ENCODE results near the gene ZBTB26. TPM values are rescaled to one million over a fixed set of nuclear protein-coding genes. Genes with fewer than 3 reads are reported as not detected.
A peak's percentile ranks its signal among the peaks of the same experiment; 100 is the strongest.

Gene ZBTB26
- total and polyA plus RNA-seq, 2 donors (not counting 1 experiment from before 2014, with no cell fraction given), result 4.7 to 16.4 TPM

- Mint-ChIP-seq H3K27ac (peak within 1 kb of the TSS; percentile 81), H3K4me1 (peaks cover 35% of the 10 kb centered on the region), H3K4me3 (peak within 1 kb of the TSS; percentile 89), H3K9me3 (ENCODE audit: insufficient read depth) (no peaks in the 10 kb centered on the region), H3K27me3 (no peaks in the 10 kb centered on the region)
- WGBS (ENCODE audit: insufficient coverage), result 2% methylated on average over 27 of the region's 54 CpGs
- POLR2A ChIA-PET, result interaction anchor here (0.6 to 1.8 kb wide), 12 partner anchors 10 to 1829 kb away, joined by 3 to 34 read pairs (median 4); partner anchors contain the start of genes PDCL, RC3H2, ZBTB26 and ZBTB6
- CTCF ChIA-PET, result interaction anchor here (0.7 to 2.2 kb wide), 6 partner anchors 9 to 399 kb away, joined by 3 to 10 read pairs (median 6); partner anchors contain the start of genes RC3H2, ZBTB26 and ZBTB6
- intact Hi-C loops (cut with micrococcal nuclease), result loop anchor here (1.0 to 10.0 kb wide), 5 partner anchors 10 to 676 kb away; partner anchors contain the start of genes MRRF, PDCL, RBM18 and RC3H2
- Histone ChIP-seq H3K27ac (ENCODE audit: low read length in 2 of 2) (peak within 1 kb of the TSS; percentile 77 to 91), H2AFZ (ENCODE audit: insufficient read depth, low read depth, low read length, poor library complexity, severe bottlenecking) (peak within 1 kb of the TSS; percentile 80), H3K79me2 (ENCODE audit: control insufficient read depth, insufficient read depth, low read length) (peaks cover 86% of the 10 kb centered on the region), H3K4me3 (ENCODE audit: control extremely low read depth in 1 of 5, extremely low read depth in 1 of 5, insufficient read depth in 1 of 5, low read depth in 2 of 5, low read length in 4 of 5) (peak within 1 kb of the TSS; percentile 75 to 85 (median 83)), H3K36me3 (replicated peaks in 1 of 2; ENCODE audit: control extremely low read depth in 1 of 2, control insufficient read depth in 1 of 2, extremely low read depth in 1 of 2, insufficient read depth in 2 of 2, low read length in 1 of 2) (peaks cover 0 to 12% of the 10 kb centered on the region in 2 experiments), H3K9ac (ENCODE audit: low read length) (peak within 1 kb of the TSS; percentile 88), H4K20me1 (ENCODE audit: control insufficient read depth, insufficient read depth, low read length, poor library complexity, severe bottlenecking) (peaks cover 24% of the 10 kb centered on the region), H3K9me3 (ENCODE audit: control extremely low read depth in 1 of 3, control insufficient read depth in 2 of 3, insufficient read depth in 1 of 3, low read length in 2 of 3) (no peaks in the 10 kb centered on the region), H3K4me2 (replicated peaks; ENCODE audit: low read depth, low read length, poor library complexity, severe bottlenecking) (peak within 1 kb of the TSS; percentile 94), H3K4me1 (ENCODE audit: control insufficient read depth in 2 of 2, insufficient read depth in 2 of 2, low read length in 2 of 2) (peaks cover 16 to 17% of the 10 kb centered on the region in 2 donors), H3K27me3 (replicated peaks in 1 of 4; ENCODE audit: control extremely low read depth in 1 of 4, control insufficient read depth in 3 of 4, insufficient read depth in 4 of 4, low read length in 3 of 4) (no peaks in the 10 kb centered on the region)
- peak; percentile 99 for ATAC-seq (ENCODE audit: low read depth)
- no peak for TF ChIP-seq CTCF (IDR thresholded peaks at IDR 0.05)
- no peak for TF ChIP-seq EZH2 (IDR thresholded peaks at IDR 0.05; ENCODE audit: borderline replicate concordance, insufficient read depth, low read depth, low read length, poor library complexity, severe bottlenecking)
- peak; percentile 98 for DNase-seq
Measured at GRCh38 chr9:122940749-122941581, 9.7 kb upstream of the ZBTB26 start, which contains the start of gene RABGAP1. TSS of gene RABGAP1 (plus strand) at chr9:122941020. CDS start at chr9:122957060, 16,040 bp downstream.
